Fibroblast of skin of scalp (primary cell): ENCODE results near the gene CYSTM1. TPM values are rescaled to one million over a fixed set of nuclear protein-coding genes. Genes with fewer than 3 reads are reported as not detected.

Experiments used
- DNase-seq: peaks from one replicate; pipeline ENCODE4 v3.0.0-alpha.2; 2013
- polyA plus RNA-seq, 2 experiments: library from polyadenylated mRNA; unstranded; fragments of 120-200 nt; gene quantifications; one replicate each; pipeline ENCODE4 v1.2.1, GENCODE V29; 2013; ENCODE audit not compliant: insufficient read length in 2 of 2

The CYSTM1 gene
- 27.4 TPM for polyA plus RNA-seq (2013, experiment 1 of 2; ENCODE audit: insufficient read length)
- 29.3 TPM for polyA plus RNA-seq (2013, experiment 2 of 2; ENCODE audit: insufficient read length)

- DNase-seq = peak; percentile 89
Measured at GRCh38 chr5:140174465-140175366, at the start of gene CYSTM1. Gene CYSTM1, plus strand, starts transcription at chr5:140175188. Its CDS starts 19,278 bp downstream, at chr5:140194466.

GRCh38 chr5:140125637-140126036 lies 49.4 kb upstream of the CYSTM1 start, which contains the start of gene IGIP:
Gene IGIP, plus strand, starts transcription at chr5:140125937. Its CDS starts 2,540 bp downstream, at chr5:140128477.
- DNase-seq = no peak

- no peak for DNase-seq
Measured at GRCh38 chr5:140126315-140127012, 48.5 kb upstream of the CYSTM1 start.

- DNase-seq = no peak
Measured at GRCh38 chr5:140128376-140128775, 46.6 kb upstream of the CYSTM1 start.

GRCh38 chr5:140130949-140131733 lies 43.8 kb upstream of the CYSTM1 start:
- no peak for DNase-seq

GRCh38 chr5:140131967-140132409 lies 43.0 kb upstream of the CYSTM1 start:
- peak; percentile 89 for DNase-seq

- DNase-seq = no peak
Measured at GRCh38 chr5:140133514-140134167, 41.3 kb upstream of the CYSTM1 start.

GRCh38 chr5:140134277-140134935 lies 40.6 kb upstream of the CYSTM1 start:
- DNase-seq = no peak

- no peak for DNase-seq
Measured at GRCh38 chr5:140135127-140135526, 39.9 kb upstream of the CYSTM1 start.

- no peak for DNase-seq
Measured at GRCh38 chr5:140136624-140137023, 38.4 kb upstream of the CYSTM1 start.

- DNase-seq = no peak
Measured at GRCh38 chr5:140140435-140140834, 34.6 kb upstream of the CYSTM1 start.

GRCh38 chr5:140141241-140141640 lies 33.7 kb upstream of the CYSTM1 start:
- peak; percentile 50 for DNase-seq

GRCh38 chr5:140142246-140142645 lies 32.7 kb upstream of the CYSTM1 start:
- DNase-seq = no peak

GRCh38 chr5:140142856-140143255 lies 32.1 kb upstream of the CYSTM1 start:
- no peak for DNase-seq

GRCh38 chr5:140143521-140144258 lies 31.3 kb upstream of the CYSTM1 start:
- DNase-seq = no peak

GRCh38 chr5:140145256-140145655 lies 29.7 kb upstream of the CYSTM1 start:
- DNase-seq = no peak

GRCh38 chr5:140145818-140146522 lies 29.0 kb upstream of the CYSTM1 start:
- DNase-seq = peak; percentile 75

GRCh38 chr5:140146523-140146842 lies 28.5 kb upstream of the CYSTM1 start:
- no peak for DNase-seq

GRCh38 chr5:140147460-140147859 lies 27.5 kb upstream of the CYSTM1 start:
- no peak for DNase-seq

GRCh38 chr5:140148508-140148907 lies 26.5 kb upstream of the CYSTM1 start:
- peak; percentile 23 for DNase-seq
